HEK293T (cell line): ENCODE data around the gene TWF2.

Experiments
- BHLHE40 ChIP-seq: fragments of 450-650 bp; IDR thresholded peaks from 2 replicates; pipeline ENCODE4 v1.6.1; 2016; ENCODE audit warnings: mild to moderate bottlenecking, moderate library complexity, borderline replicate concordance
- ELF4 ChIP-seq: fragments of 450-650 bp; IDR thresholded peaks from 2 replicates; pipeline ENCODE4 v1.6.1; 2017; ENCODE audit warnings: antibody characterized with exemption
- FOXA1 ChIP-seq: fragments of 450-650 bp; IDR thresholded peaks from 2 replicates; pipeline ENCODE4 v1.6.1; 2016; ENCODE audit warnings: mild to moderate bottlenecking
- FOXK2 ChIP-seq: fragments of 450-650 bp; IDR thresholded peaks from 2 replicates; pipeline ENCODE4 v1.6.1; 2016; ENCODE audit warnings: mild to moderate bottlenecking
- FOXM1 ChIP-seq: fragments of 450-650 bp; IDR thresholded peaks from 2 replicates; pipeline ENCODE4 v1.6.1; 2017; ENCODE audit warnings: mild to moderate bottlenecking, borderline replicate concordance
- LEF1 ChIP-seq: fragments of 450-650 bp; IDR thresholded peaks from 2 replicates; pipeline ENCODE4 v1.6.1; 2017; ENCODE audit warnings: mild to moderate bottlenecking, borderline replicate concordance
- NFRKB ChIP-seq: fragments of 450-650 bp; IDR thresholded peaks from 2 replicates; pipeline ENCODE4 v1.6.1; 2016; ENCODE audit warnings: mild to moderate bottlenecking, moderate library complexity
- PKNOX1 ChIP-seq: fragments of 450-650 bp; IDR thresholded peaks from 2 replicates; pipeline ENCODE4 v1.6.1; 2016
- ZNF384 ChIP-seq: fragments of 450-650 bp; IDR thresholded peaks from 2 replicates; pipeline ENCODE4 v1.6.1; 2016

GRCh38 chr3:52237006-52237656, 1.8 kb downstream of the TWF2 start:
- TF ChIP-seq ZNF384 (no peak), LEF1 (no peak), NFRKB (no peak), FOXK2 (no peak), FOXA1 (no peak), ELF4 (no peak), FOXM1 (no peak), BHLHE40 (no peak), PKNOX1 (no peak)
